Epidermal melanocyte (primary cell): ENCODE measurements around the gene ANKAR.
A peak's percentile ranks its signal among the peaks of the same experiment; 100 is the strongest.
"Not testable (repeated sequence)": the region's sequence is repeated elsewhere in the genome, so short reads cannot be mapped to it uniquely, and the experiment has no call there.

Experiments used
- DNase-seq: peaks from one replicate; pipeline ENCODE4 v3.0.0; 2011; ENCODE audit warnings: low spot score; ENCODE audit not compliant: insufficient read length

The ANKAR gene, protein sequence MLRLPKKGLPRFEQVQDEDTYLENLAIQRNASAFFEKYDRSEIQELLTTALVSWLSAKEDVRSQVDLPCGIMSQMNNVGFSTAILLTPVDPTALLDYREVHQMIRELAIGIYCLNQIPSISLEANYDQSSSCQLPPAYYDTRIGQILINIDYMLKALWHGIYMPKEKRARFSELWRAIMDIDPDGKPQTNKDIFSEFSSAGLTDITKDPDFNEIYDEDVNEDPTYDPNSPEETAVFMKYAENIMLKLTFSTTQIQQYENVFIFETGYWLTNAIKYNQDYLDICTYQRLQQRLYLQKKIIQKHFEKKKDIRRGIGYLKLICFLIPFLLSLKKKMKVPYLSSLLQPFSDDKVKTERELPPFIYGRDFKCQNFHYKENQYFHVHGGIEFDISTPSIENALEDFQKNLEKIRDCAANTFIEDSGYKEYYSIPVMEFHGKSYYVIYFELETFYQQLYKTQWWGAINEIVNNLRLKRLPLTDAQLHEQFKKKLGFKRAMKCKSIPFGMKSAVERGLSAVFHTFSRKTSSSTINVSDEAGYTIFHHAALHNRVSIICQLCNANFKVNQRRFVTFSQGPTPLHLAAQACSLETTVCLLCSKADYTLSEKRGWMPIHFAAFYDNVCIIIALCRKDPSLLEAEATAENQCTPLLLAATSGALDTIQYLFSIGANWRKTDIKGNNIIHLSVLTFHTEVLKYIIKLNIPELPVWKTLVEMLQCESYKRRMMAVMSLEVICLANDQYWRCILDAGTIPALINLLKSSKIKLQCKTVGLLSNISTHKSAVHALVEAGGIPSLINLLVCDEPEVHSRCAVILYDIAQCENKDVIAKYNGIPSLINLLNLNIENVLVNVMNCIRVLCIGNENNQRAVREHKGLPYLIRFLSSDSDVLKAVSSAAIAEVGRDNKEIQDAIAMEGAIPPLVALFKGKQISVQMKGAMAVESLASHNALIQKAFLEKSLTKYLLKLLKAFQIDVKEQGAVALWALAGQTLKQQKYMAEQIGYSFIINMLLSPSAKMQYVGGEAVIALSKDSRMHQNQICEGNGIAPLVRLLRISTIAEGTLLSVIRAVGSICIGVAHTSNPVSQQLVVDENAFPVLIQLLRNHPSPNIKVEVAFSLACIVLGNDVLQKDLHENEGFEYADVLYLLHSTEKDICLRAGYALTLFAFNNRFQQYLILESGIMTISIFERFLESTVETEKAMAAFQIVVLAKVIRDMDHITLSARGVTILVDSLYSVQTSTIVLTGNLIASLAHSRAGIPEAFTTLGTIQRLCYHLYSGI (N-terminal part only)

DNA sequence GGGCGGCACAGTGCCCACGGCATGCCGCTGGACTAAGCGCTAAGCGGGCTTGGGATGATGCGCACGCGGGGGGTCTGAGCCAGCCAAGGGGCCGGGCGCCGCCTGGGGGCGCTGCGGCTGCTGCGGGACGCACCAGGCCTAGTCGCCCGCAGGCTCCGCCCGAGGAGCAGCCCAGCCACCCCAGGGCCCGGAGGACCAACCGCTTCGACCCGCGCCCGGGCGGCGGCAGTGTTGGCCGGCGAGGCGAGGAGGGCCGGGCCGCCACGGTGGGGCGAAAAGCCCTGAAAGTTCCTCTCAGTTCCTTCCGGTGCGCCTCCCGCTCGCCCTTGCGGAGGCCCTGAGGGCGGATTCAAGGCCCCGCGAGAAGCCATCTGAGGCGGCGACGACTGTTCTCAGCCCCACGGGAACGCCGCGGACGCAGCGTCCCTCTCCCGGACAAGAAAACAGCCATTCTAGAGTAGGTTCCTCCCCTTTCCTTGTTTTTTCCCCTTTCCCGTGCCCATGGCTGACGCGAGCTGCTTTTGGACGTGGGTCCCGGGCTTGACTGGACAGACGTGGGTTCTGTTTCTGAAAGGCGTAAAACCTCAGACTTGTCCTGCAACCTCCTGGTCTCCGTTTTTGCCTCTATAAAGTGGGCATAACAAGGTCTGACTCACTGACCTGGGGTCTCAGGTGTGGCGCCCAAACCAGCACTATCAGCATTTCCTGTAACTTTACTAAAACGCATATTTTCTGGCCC, at the start of gene ANKAR:
Gene ANKAR, plus strand, starts transcription at position 297 of the 739 bp plus-strand sequence. CDS start 1,821 bp downstream, outside the sequence.
- DNase-seq: peak; percentile 72

DNA sequence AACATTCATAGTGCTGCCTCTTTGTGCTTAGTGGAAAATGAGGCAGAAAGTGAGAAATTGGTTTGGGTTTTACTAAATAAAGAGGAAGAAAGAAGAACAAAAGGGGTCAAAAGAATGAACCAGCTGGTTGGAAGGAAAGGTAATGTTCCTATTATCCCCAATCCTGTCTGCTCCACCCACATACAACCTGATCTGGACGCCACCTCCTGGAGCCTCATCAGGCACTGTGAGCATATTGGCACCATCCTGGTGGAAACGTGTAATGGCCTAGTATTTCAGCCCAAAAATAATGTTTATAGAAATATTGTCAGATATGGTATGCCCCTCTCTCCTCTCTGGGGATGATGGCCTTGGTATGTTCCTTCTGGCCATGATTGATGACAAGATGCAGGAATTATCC, 48.8 kb upstream of the ANKAR start:
- no peak for DNase-seq

DNA sequence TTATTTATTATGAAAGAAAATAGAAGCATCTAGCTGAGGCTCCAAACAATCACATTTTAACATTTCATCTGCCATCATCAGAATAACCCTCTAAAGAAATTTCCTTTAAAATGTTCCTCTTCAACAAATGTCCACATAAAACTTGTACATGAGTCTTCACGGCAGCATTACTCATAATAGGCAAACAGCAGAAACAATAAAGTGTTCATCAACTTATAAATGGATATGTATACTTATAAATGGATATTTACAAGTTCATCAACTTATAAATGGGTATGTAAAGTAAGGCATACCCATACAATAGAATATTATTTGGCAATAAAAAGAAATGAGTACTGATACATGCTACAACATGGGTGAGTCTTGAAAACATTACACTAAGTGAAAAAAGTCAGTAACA, 46.7 kb upstream of the ANKAR start:
- DNase-seq: no peak

DNA sequence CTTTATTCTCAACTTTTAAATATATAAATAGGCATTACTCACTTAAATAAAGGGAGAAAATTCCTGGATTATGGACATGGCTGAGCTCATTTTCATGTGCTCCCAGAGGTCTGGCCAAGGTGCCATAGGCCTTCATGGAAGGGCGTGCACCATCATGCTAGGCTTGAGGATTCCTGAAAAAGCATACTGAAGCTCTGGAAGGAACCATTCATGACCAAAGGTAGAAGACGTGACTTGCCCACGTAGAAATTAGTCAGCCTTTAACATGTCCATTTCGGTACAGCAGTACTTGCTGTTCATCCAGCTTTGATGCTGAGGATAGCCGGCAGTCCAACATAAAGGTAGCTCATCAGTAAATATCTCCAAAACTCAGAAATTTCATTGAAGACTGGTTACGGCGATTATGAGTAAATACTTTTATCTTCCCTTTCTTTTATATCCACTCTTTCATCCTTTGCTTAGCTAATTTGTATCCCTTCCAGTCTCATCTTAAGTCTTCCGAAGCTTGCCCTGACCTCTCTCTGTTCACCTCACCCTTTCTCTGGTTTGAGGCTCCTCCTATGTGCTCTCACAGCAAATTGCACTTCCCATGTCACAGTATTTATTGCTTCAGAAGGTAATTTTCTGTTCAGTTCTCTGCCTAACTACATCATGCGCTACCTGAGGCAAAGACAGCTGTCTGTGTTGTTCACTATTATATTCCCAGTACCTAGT, 45.5 kb upstream of the ANKAR start:
- no peak for DNase-seq

DNA sequence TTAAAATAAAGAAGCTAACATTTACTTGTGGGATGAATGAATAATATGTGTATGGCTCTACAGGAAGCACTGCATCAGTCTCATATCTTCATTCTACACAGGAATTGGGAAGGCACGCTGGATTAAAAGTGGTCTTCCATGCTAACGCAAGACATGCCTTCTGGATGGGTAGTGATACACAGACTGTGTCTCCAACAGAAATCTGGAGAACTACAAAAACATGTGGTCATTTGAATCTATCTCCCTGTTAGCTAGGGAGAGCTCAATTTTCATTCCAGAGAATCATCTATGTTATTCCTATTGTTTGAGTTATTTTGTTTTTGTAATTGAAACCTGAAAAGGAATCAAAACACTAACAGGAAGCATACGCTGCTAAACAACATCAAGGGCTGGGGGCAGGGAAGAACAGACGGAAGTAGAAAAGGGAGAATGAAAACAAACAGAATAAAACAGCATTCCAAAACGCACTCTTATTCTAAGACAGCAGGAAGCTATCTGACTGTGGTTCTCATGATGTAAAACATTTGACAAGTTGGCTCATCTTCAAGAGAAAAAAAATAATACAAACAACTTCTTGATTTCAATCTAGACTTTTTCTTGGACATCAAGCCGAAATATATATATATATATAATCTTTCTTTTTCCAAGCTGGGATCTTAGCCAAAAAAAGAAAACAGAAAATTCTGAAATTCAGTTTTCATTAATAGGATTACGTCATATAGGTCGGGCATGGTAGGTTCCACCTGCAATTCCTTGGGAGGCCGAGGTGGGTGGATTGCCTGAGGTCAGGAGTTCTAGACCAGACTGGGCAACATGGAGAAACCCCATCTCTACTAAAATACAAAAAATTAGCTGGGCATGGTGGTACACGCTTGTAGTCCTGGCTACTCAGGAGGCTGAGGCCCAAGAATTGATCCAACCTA, 44.7 kb upstream of the ANKAR start:
- DNase-seq: no peak

DNA sequence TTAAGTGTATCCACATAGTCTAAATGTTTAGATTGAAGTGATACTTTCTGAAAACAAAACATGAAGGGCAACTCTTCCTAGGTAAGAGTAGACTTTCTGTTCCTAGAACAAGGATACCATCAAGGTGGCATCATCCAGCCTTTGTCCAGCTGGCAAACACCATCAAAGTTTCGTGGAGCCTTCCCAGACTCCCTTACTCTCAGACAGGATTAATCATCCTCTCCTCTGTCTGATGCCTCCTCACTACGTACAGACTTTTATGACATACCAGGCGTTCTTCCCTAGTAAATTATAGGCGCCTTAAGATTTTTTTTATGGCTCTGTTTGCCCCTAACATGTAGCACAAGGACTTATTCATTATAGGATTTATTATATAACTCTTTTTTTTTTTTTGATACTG, 42.6 kb upstream of the ANKAR start:
- DNase-seq: no peak

DNA sequence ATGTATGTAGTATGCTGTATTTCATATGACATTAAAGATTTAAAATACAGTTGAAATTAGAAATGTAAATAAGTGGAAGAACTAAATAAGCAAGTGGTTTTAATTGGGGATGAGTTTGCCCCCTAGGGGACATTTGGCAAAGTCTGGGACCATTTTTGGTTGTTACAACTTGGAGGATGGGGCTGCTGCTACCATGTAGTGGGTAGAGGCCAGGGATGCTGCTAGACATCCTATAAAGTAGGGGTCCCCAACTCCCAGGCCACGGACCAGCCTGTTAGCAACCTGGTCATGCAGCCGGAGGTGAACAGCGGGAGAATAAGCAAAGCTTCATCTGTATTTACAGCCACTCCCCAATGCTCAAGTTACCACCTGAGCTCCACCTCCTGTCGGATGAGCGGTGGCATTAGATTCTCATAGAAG, 41.1 kb upstream of the ANKAR start:
- no peak for DNase-seq

DNA sequence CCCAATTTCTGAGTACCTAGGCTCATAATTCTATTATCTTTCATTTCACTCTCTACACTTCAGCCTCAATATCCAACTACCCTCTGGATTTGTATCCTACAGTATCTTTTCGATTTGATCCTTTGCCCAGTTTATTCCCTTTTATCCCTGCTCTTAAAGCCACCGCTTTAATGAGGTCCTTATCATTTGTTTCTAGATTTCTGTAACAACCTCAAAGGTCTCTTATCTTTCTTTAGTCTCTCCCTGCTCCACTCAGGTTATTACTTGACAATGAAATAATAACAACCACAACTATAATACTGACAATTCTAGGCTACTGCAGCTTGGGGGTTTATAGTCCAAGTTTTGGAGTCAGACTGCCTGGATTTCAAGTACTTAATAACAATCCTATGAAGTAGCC, 39.1 kb upstream of the ANKAR start:
- DNase-seq: no peak

DNA sequence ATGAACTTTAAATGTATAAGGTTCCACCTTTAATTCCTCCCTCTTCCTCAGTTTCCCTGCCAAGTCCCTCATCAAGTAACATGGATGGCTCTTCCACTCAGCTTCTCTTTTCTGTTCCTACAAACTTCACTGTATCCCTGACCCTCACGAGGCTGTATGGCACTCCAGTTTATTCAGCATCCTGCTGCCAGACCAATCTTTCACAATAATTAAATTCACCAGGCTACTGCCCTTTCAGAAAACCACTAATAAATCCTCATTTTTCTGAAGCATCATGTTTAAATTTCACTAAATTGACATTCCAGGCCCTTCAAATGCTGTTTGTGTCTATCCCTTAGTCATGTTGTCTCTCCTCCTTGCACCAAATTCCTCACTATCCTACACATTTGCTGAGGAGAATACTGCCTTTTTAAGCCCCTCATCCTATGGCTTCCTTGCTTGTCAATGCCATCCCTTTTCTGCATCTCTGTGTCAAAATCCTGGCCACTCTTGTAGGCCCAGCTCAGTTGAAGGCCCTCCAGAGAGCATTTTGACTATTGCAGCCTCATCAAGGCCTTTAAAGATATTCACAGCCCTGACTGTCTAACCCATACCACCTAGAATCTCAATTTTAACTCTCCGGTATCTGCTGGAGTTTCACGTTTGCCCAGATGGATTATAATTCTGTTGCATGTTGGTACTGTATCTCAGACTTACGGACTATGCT, 36.0 kb upstream of the ANKAR start:
- DNase-seq: no peak

DNA sequence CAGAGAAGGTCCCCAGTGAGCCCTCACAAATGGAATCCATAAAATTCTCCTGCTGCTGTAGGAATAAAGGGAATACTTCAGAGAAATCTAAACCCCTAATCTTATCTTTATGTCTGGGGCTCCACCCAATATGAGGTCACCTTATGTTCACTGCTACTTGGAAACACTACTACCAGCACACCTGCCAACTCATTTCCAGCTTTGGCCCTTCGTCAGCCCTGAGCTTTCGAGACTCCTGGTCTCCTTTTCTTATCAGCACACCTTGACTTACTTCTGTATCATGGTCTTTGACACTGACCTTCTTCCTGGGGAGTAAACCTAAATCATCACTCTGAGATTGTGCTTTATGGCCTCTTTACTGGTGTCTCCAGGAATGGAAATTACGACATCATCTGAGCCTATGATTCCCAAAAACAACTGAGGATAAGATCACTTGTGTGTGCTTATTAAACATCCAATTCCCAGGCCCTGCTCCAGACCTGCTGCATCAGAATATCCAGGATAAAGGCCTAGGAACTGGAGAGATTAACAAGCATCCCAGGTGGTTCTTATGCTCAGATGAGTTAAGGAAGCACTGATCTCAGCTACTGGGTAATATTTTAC, 35.4 kb upstream of the ANKAR start:
- DNase-seq: no peak

DNA sequence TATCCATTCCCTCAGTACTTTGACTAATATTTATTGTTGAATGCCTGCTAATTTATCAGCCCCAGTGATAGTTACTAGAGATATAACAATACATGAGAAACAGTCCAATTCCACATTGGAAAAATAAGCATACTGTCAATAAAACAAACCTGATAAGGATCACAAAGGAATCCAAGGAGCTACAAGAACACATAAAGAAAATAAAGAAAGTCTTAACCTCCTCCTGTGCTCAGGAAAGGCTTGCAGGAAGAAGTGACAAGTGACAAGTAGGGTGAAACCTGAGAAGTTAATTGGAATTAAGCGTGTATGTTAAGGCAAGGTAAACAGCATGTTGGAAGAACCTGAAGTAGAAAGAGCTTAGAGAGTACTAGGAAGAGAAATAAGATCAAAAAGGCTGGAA, 33.5 kb upstream of the ANKAR start:
- DNase-seq: no peak

DNA sequence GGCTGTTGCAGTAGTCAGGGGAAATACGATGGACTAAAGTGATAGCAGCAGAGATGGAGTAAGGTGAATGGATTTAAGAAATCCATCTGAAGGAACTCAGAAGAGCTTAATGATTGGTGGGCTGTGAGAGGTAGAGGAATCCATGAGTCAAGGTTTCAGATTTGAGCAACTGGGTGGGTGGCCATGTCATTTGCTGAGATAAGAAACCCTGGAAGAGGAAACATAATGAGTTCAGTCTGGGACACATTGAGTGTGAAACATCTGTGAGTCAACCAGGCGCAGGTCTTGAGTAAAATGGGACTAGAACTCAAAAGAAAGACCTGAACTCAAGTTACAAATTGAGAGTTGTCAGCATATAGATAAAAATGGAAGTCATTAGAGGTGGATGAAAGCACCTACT, 32.9 kb upstream of the ANKAR start:
- no peak for DNase-seq

DNA sequence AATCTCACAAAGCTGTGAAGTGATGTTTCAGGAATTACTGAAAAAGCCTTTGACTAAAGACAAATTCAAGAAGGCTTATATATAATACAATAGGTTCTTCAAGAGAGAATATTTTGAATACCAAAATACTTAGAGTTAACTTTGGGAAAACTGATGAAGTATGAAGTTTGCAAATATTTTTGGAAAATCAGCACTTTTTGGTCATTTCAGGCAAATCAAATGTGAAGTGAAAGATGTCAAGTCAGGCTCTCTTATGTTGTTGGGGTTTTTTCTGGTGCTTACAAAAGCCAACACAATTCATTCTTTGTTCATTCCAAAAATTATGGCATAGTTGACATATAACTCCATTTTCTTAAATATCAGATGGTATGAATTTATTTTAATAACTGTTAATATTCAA, 27.9 kb upstream of the ANKAR start:
- no peak for DNase-seq

DNA sequence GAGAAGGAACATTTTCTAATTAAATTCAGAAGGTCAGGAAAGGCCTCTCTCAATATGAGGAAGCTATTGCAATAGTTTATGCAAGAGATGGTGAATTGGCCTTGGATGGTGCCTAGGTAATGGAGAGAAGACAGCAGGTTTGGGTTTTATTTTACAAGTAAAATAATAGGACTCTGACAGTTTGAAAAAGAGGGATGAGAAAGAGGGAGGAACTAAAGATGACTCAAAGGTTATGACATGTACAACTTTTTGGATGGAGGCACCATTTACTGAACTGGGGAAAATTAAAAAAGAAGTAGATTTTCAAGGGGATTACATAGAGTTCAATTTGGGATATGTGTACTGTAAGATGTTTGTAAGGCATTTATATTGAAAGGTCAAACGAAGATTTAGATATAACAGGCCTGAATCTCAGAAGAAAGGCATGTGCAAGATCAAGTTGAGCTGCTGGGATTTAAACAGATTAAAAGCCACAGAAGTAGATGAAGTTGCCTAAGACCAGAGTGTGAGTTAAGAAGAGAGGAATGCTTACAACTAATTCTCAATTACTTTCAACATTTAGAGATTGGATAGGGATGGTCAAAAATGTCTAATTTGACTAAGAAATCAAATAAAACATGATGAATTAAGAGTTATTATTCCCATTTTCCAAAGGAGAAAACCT, 25.5 kb upstream of the ANKAR start:
- no peak for DNase-seq

DNA sequence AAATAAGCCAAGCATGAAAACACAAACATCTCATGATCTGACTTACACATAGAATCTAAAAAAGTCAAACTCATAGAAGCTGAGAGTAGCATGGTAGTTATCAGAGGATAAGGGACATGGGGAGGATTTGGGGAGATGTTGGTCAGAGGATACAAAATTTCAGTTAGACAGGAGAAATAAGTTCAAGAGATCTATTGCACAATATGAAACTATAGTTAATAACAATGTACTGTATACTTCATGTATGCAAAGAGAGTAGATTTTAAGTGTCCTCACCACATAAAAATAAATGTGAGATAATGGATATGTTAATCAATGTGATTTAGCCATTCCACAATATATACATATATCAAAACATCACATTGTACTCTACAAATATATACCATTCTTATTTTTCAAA, 23.2 kb upstream of the ANKAR start:
- no peak for DNase-seq

DNA sequence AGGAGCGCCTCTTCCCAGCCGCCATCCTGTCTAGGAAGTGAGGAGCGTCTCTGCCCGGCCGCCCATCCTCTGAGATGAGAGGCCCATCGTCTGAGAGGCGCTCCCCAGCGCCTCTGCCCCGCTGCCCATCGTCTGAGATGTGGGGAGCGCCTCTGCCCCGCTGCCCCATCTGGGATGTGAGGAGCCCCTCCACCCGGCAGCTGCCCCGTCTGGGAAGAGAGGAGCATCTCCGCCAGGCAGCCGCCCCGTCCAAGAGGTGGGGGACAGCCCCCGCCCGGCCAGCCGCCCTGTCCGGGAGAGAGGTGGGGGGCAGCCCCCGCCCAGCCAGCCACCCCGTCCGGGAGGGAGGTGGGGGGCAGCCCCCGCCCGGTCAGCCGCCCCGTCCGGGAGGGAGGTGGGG, 21.0 kb upstream of the ANKAR start:
- not testable (repeated sequence) for DNase-seq

DNA sequence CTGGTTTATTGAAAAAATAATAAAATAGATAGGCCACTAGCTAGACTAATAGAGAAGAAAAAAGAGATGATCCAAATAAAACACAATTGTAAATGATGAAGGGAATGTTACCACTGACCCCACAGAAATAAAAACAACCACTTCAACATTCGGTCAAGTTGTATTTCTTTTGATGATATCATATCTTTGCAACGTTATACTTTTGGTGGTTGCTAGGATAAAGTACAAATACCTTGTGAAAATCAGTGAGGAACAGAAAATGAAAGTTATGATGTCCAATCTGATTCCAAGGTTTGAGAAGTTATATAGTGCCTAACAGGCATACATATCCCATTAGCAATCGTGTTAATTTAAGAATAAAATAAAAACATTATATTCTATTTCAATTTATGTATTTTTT, 19.8 kb upstream of the ANKAR start:
- no peak for DNase-seq

DNA sequence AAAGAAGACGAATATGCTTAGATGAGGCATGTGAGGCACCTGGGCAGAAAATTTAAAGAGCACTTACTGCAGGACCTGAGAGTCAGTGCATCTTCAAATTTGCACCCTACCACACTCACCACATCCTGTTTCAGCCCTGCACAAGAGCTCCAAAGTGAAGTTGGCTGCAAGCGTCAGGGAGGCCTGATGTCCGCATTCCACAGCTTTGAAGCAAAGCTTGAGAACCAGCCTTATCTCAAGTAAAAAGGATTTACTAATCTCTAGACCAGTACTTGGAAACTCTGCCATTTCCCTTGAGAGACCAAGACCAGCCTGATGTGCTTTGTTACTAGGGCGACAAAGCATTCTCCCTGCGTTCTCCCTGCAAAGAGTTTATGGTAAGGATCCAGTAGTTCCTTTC, 16.6 kb upstream of the ANKAR start:
- DNase-seq: no peak
